GM12874 (cell line): ENCODE measurements around the gene ZBTB7C.

ENCODE experiments used
- CTCF ChIP-seq: IDR thresholded peaks from 2 replicates; pipeline ENCODE4 v1.5.1; 2011; ENCODE audit warnings: low read depth, mild to moderate bottlenecking, control low read depth, low read length, moderate library complexity; ENCODE audit not compliant: insufficient read depth

Gene ZBTB7C

GRCh38 chr18:48100165-48100575, 309.0 kb downstream of the ZBTB7C start:
- no peak for TF ChIP-seq CTCF

DNA sequence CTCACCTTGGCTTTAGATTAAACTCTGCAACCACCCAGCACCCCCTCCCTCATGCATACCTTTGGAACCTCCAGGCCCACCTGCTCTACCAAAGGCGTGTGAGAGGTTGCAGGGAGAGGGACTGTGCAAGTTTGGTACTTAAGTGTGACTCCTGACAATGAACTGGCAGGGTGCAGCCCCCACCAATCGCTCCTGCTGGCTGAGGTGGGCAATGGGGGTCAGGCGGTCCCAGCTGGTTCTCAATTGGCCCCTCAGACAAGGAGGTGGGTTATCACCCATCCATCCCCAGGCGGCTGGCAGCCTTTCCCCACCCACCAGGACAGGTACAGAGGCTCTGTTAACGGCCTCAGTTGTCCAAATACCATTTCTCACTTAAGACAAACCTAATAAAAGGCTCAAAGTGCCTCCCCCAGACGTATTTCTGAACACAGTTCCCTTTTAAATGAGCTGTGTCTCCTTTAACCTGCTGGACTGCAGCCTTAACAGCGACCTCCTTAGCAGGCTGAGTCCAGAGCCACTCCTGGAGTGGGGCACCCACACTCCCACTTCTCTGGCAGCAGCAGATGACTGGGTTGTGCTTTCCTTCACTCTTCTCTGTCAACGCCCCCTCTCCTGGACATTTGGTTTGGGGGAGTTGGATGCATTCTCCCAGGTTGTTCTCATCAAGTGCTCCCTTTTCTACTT, 309.6 kb downstream of the ZBTB7C start:
- no peak for TF ChIP-seq CTCF

- TF ChIP-seq CTCF = no peak
Observed at GRCh38 chr18:48098538-48098937, 310.6 kb downstream of the ZBTB7C start.

DNA sequence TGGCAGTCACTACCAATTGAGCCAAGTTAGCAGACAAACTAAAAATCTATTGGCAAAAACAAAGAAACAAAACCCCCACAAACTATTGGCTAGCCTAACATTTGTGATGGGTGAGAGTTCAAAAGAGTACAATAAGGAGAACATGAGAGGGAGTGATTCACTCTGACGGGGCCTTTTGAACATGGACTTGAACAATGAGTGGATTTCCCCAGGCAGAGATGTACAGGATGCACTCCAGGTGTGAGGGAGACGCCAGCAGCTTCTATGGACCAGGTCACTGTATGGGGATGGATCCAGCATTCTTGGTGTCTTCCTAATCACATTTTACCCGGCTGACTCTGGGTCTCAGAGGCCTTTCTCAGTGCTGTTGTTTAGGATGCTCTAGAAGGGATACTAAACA, 311.2 kb downstream of the ZBTB7C start:
- no peak for TF ChIP-seq CTCF

DNA sequence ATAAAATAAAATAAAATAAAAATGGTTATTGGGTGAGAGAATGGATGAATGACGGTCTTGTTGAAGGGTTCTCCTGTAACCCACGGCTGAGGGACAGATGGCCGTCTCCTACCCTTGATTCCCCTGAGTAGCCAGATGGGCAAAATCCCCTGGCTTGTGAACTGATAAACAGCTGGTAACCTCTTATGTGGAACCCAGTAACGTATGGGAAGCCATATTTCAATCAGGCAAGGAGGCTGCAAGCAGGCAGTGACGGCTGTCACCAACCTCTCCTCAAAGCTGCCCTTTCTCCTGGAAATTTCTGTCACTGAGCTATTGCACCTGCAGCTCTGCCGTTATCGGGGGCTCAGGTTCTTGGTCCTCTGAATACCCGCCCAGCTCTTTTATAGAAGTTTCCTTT, 313.5 kb downstream of the ZBTB7C start:
- no peak for TF ChIP-seq CTCF

- TF ChIP-seq CTCF = no peak
Observed at GRCh38 chr18:48093104-48093503, 316.1 kb downstream of the ZBTB7C start.

- TF ChIP-seq CTCF = no peak
Observed at GRCh38 chr18:48091869-48092497, 317.2 kb downstream of the ZBTB7C start.
